GM12878 (cell line): ENCODE data around the gene MRPS27. TPM values are rescaled to one million over a fixed set of nuclear protein-coding genes. Genes with fewer than 3 reads are reported as not detected.
A peak's percentile ranks its signal among the peaks of the same experiment; 100 is the strongest.

Source experiments
- ATAC-seq: fragments of 200-7000 bp; cut with Tn5 transposase; 3 replicates; pipeline ENCODE4 v1.9.1; 2020; ENCODE audit warnings: mild to moderate bottlenecking, moderate library complexity
- BruUV-seq: library from RNA; stranded (reverse); fragments of 400-500 nt; replicated peaks from 2 replicates; lab custom pipeline; 2021; lab: Mats Ljungman, UMichigan
- CTCF ChIA-PET: fragments of 300-600 bp; sonication (Branson Sonifier 250); formaldehyde crosslinking; extraction: SDS; loops from one replicate; lab custom pipeline; 2021; ENCODE audit warnings: inconsistent platforms; lab: Yijun Ruan, JAX
- POLR2A ChIA-PET: fragments of 350-600 bp; formaldehyde crosslinking; extraction: SDS; loops from one replicate; lab custom pipeline; 2021; ENCODE audit warnings: inconsistent platforms; lab: Charles Lee
- RAD21 ChIA-PET: fragments of 300-600 bp; sonication (Branson Sonifier 250); formaldehyde crosslinking; loops from one replicate; lab custom pipeline; 2023; ENCODE audit warnings: antibody characterized with exemption; ENCODE audit not compliant: unreplicated experiment; lab: Charles Lee
- SMC1A ChIA-PET: fragments of 300-600 bp; sonication (Branson Sonifier 250); formaldehyde crosslinking; loops from one replicate; lab custom pipeline; 2023; ENCODE audit not compliant: unreplicated experiment, uncharacterized antibody; lab: Charles Lee
- DNase-seq: peaks from one replicate; pipeline ENCODE4 v3.0.0-alpha.2; 2011; ENCODE audit warnings: low read depth, low spot score
- FAIRE-seq: peaks from 3 replicates; lab custom pipeline; 2011; peaks lifted over from hg19 to GRCh38; lab: Jason Lieb, UNC
- H2AFZ ChIP-seq: 2 replicates; pipeline ENCODE4 v1.6.0; 2011; ENCODE audit warnings: low read depth, low read length, control low read depth; ENCODE audit not compliant: control insufficient read depth
- H3K27ac ChIP-seq: 2 replicates; pipeline ENCODE4 v1.5.1; 2011; ENCODE audit warnings: control low read depth; ENCODE audit not compliant: control insufficient read depth, insufficient read depth
- H3K27me3 ChIP-seq, 2 experiments: replicated peaks in 1 of 2; 2 replicates each; pipeline versions ENCODE4 v1.6.0 to v1.6.1; 2011; ENCODE audit warnings: low read length in 1 of 2; ENCODE audit not compliant: control insufficient read depth in 2 of 2, insufficient read depth in 2 of 2
- H3K36me3 ChIP-seq, 2 experiments: 2 replicates each; pipeline ENCODE4 v1.5.1; 2011; ENCODE audit warnings: low read length in 1 of 2; ENCODE audit not compliant: control insufficient read depth in 2 of 2, insufficient read depth in 2 of 2
- H3K4me1 ChIP-seq: 2 replicates; pipeline ENCODE4 v1.6.1; 2011; ENCODE audit warnings: mild to moderate bottlenecking, low read length, moderate library complexity, mixed read lengths; ENCODE audit not compliant: control insufficient read depth, insufficient read depth
- H3K4me2 ChIP-seq: 2 replicates; pipeline ENCODE4 v1.6.0; 2011; ENCODE audit warnings: control low read depth; ENCODE audit not compliant: control insufficient read depth, insufficient read depth
- H3K4me3 ChIP-seq: fragments of 200-600 bp; sonication (generic); 2 replicates; pipeline ENCODE4 v1.5.1; 2016
- H3K79me2 ChIP-seq: 2 replicates; pipeline ENCODE4 v1.6.0; 2011; ENCODE audit warnings: low read length; ENCODE audit not compliant: control insufficient read depth, insufficient read depth
- H3K9ac ChIP-seq: 2 replicates; pipeline ENCODE4 v1.8.0; 2011; ENCODE audit warnings: low read length, control low read depth, mixed read lengths; ENCODE audit not compliant: control insufficient read depth, insufficient read depth
- H3K9me3 ChIP-seq: replicated peaks from 3 replicates; pipeline ENCODE4 v1.5.1; 2011; ENCODE audit warnings: mild to moderate bottlenecking, low read length; ENCODE audit not compliant: control insufficient read depth, insufficient read depth
- H4K20me1 ChIP-seq: 2 replicates; pipeline ENCODE4 v1.6.0; 2011; ENCODE audit not compliant: control insufficient read depth, insufficient read depth
- ATF2 ChIP-seq: IDR thresholded peaks from 2 replicates; pipeline ENCODE4 v1.6.1; 2012; ENCODE audit warnings: low read length, inconsistent platforms
- ATF3 ChIP-seq: IDR thresholded peaks from 2 replicates; pipeline ENCODE4 v1.6.1; 2011; ENCODE audit warnings: low read depth, mild to moderate bottlenecking, low read length, moderate library complexity, borderline replicate concordance; ENCODE audit errors: extremely low read depth
- BCLAF1 ChIP-seq: fragments of 450-650 bp; IDR thresholded peaks from 2 replicates; pipeline ENCODE4 v1.6.1; 2017; ENCODE audit warnings: antibody characterized with exemption, mild to moderate bottlenecking, moderate library complexity
- BMI1 ChIP-seq: fragments of 450-650 bp; IDR thresholded peaks from 2 replicates; pipeline ENCODE4 v1.6.1; 2016; ENCODE audit warnings: mild to moderate bottlenecking, moderate library complexity, borderline replicate concordance
- GATAD2B ChIP-seq: fragments of 450-650 bp; conservative IDR thresholded peaks from 2 replicates; pipeline ENCODE4 v1.6.1; 2017; ENCODE audit warnings: low read depth, mild to moderate bottlenecking, moderate library complexity
- JUND ChIP-seq: IDR thresholded peaks from 2 replicates; pipeline ENCODE4 v1.6.1; 2012; ENCODE audit warnings: low read depth, mild to moderate bottlenecking, low read length, improper control_type of control experiment, moderate library complexity
- KLF5 ChIP-seq: fragments of 450-650 bp; IDR thresholded peaks from 2 replicates; pipeline ENCODE4 v1.6.1; 2014; ENCODE audit warnings: mild to moderate bottlenecking; ENCODE audit not compliant: partially characterized antibody
- LARP7 ChIP-seq: fragments of 450-650 bp; IDR thresholded peaks from 2 replicates; pipeline ENCODE4 v1.6.1; 2017; ENCODE audit warnings: mild to moderate bottlenecking
- MEF2B ChIP-seq: fragments of 450-650 bp; IDR thresholded peaks from 2 replicates; pipeline ENCODE4 v1.6.1; 2018; ENCODE audit warnings: mild to moderate bottlenecking, moderate library complexity; ENCODE audit not compliant: partially characterized antibody, poor library complexity, severe bottlenecking
- PKNOX1 ChIP-seq: fragments of 450-650 bp; IDR thresholded peaks from 2 replicates; pipeline ENCODE4 v1.6.1; 2016; ENCODE audit warnings: mild to moderate bottlenecking
- RAD21 ChIP-seq: IDR thresholded peaks from 2 replicates; pipeline ENCODE4 v1.6.1; 2011; ENCODE audit warnings: mild to moderate bottlenecking, low read depth, low read length, moderate library complexity; ENCODE audit not compliant: insufficient read depth
- SIX5 ChIP-seq: IDR thresholded peaks from 2 replicates; pipeline ENCODE4 v1.6.1; 2011; ENCODE audit warnings: mild to moderate bottlenecking, low read depth, low read length, moderate library complexity; ENCODE audit not compliant: severe bottlenecking
- SMAD1 ChIP-seq: fragments of 450-650 bp; IDR thresholded peaks from 2 replicates; pipeline ENCODE4 v1.6.1; 2018; ENCODE audit warnings: mild to moderate bottlenecking, low read depth; ENCODE audit not compliant: partially characterized antibody
- SRF ChIP-seq, 2 experiments: IDR thresholded peaks; 2 replicates each; pipeline ENCODE4 v1.6.1; 2011; ENCODE audit warnings: low read depth in 2 of 2, low read length in 2 of 2, mild to moderate bottlenecking in 1 of 2, moderate library complexity in 1 of 2
- ZNF384 ChIP-seq: IDR thresholded peaks from 2 replicates; pipeline ENCODE4 v1.6.1; 2012; ENCODE audit warnings: low read depth, mild to moderate bottlenecking, low read length, improper control_type of control experiment, borderline replicate concordance
- WGBS: methylation state at CpG from one replicate; pipeline ENCODE4 v1.1.6; 2016; ENCODE audit warnings: low lambda C conversion rate; ENCODE audit not compliant: insufficient replicate concordance, insufficient coverage; ENCODE audit errors: missing lambda C conversion rate; 5-methylcytosine and 5-hydroxymethylcytosine counted together
- in situ Hi-C: fragments of 300-500 bp; cut with MboI; formaldehyde crosslinking; loops from 9 replicates; pipeline ENCODE4 v1.14.3; 2018; ENCODE audit warnings: mixed read lengths
- intact Hi-C: fragments of 100-400 bp; cut with micrococcal nuclease; formaldehyde crosslinking; loops from one replicate; pipeline ENCODE4 v1.14.2; 2022; ENCODE audit not compliant: unreplicated experiment
- polyA plus RNA-seq, 11 experiments: library from polyadenylated mRNA; depleted of rRNA in 4 of 11; unstranded in 6 of 11; stranded (reverse) in 5 of 11; fragments of >200 nt; fragmentation: Nextera tagmentation in 4 of 11; fragmentation: Illumina TruSeq in 1 of 11; extraction: Ambion mirVana in 4 of 11; extraction: Trizol in 1 of 11; gene quantifications; 1 replicate in 1 of 11; 2 replicates in 10 of 11; pipeline versions ENCODE4 v1.2.1 to v1.2.3, GENCODE V29; 2011 to 2016; ENCODE audit warnings: inconsistent platforms in 2 of 11, missing spikeins in 2 of 11, low read depth in 1 of 11
- total RNA-seq, 4 experiments: library from RNA; depleted of rRNA in 3 of 4; stranded (reverse); fragments of >200 nt in 3 of 4; fragmentation: Illumina TruSeq in 1 of 4; extraction: Trizol in 1 of 4; gene quantifications; 2 replicates each; pipeline versions ENCODE4 v1.2.1 to v1.2.3, GENCODE V29; 2013 to 2021

MRPS27 gene
- total and polyA plus RNA-seq, 10 of the 15 experiments (the other 5 are each of a cell fraction or from before 2014, with no cell fraction given) = 61.0 to 128 (median 93.0) TPM

GRCh38 chr5:72268753-72269410 lies 51.2 kb downstream of the MRPS27 start:
- BruUV-seq = TSS peak; percentile 13
- Histone ChIP-seq H3K9ac (no peak overlapping the region), H3K27ac (no peak overlapping the region), H3K4me2 (no peak overlapping the region), H3K27me3 (no peaks in the 10 kb centered on the region), H2AFZ (no peak overlapping the region), H3K79me2 (no peaks in the 10 kb centered on the region), H3K9me3 (no peaks in the 10 kb centered on the region), H4K20me1 (no peaks in the 10 kb centered on the region), H3K4me1 (no peaks in the 10 kb centered on the region), H3K4me3 (no peak overlapping the region), H3K36me3 (peaks cover 0 to 9% of the 10 kb centered on the region in 2 experiments; a peak in 2 of 4 replicates)
- SMC1A ChIA-PET = interaction anchor here (0.6 to 2.1 kb wide), 13 partner anchors 12 to 255 kb away, joined by 3 to 6 read pairs (median 4); no protein-coding TSS in a partner anchor
- in situ Hi-C loops = no loop called here
- POLR2A ChIA-PET = interaction anchor here (1.0 to 1.2 kb wide), 2 partner anchors 10 to 17 kb away, joined by 3 read pairs; no protein-coding TSS in a partner anchor
- intact Hi-C loops = loop anchor here (5.0 kb wide), 1 partner anchor 132 kb away; no protein-coding TSS in a partner anchor
- peak; percentile 90 for ATAC-seq
- FAIRE-seq = peak; percentile 27
- DNase-seq = no peak
- CTCF ChIA-PET = interaction anchor here (0.6 to 7.1 kb wide), 30 partner anchors 10 to 486 kb away, joined by 3 to 59 read pairs (median 4); partner anchors contain the start of genes MRPS27 and PTCD2
- 50% methylated on average over 2 of the region's 2 CpGs for WGBS
- RAD21 ChIA-PET = interaction anchor here (0.7 to 2.4 kb wide), 3 partner anchors 10 to 130 kb away, joined by 3 to 7 read pairs (median 5); no protein-coding TSS in a partner anchor
- TF ChIP-seq RAD21 (peak; percentile 73), ZNF384 (no peak), GATAD2B (no peak), PKNOX1 (no peak), SRF (IDR thresholded peaks at IDR 0.05; ENCODE audit: low read depth in 2 of 2, low read length in 2 of 2) (no peak), SMAD1 (no peak), SIX5 (no peak), MEF2B (no peak), BCLAF1 (no peak), LARP7 (no peak), ATF3 (no peak), JUND (no peak), ATF2 (no peak), BMI1 (no peak), KLF5 (no peak)
